Placental pericyte (primary cell): ENCODE data around the gene NPEPL1. TPM values are rescaled to one million over a fixed set of nuclear protein-coding genes. Genes with fewer than 3 reads are reported as not detected.

Experiments used
- total RNA-seq: library from RNA; depleted of rRNA; stranded (reverse); fragments of >200 nt; gene quantifications from 2 replicates; pipeline ENCODE4 v1.2.3, GENCODE V29; 2012

Gene NPEPL1
- 33.2 and 45.3 TPM in 2 replicates for total RNA-seq

GRCh38 chr20:58692579-58693225 is at the start of gene NPEPL1:
TSS of gene NPEPL1 (plus strand) at chr20:58692800. CDS start at chr20:58692901, 101 bp downstream.

GRCh38 chr20:58650776-58651558 is 41.6 kb upstream of the NPEPL1 start, which contains the start of gene STX16:
TSS of gene STX16 (plus strand) at chr20:58651283. CDS start at chr20:58652007, 724 bp downstream.

Other genes with a start within 250 kb of the NPEPL1 start
- 3.5 and 30.2 TPM in 2 replicates for gene APCDD1L, start 177.4 kb upstream of the NPEPL1 start, total RNA-seq
- gene STX16, start 41.5 kb upstream of the NPEPL1 start, total RNA-seq, result 35.5 and 36.8 TPM in 2 replicates
- 0.44 and 1.0 TPM in 2 replicates for gene GNAS-AS1, start 158.1 kb downstream of the NPEPL1 start, total RNA-seq
- gene GNAS, start 159.9 kb downstream of the NPEPL1 start, total RNA-seq, result 357 and 892 TPM in 2 replicates